IMR-90 (cell line): ENCODE measurements around the gene SLC29A3. TPM values are rescaled to one million over a fixed set of nuclear protein-coding genes. Genes with fewer than 3 reads are reported as not detected.

ENCODE experiments used
- ATAC-seq: fragments of 200-7000 bp; cut with Tn5 transposase; 2 replicates; pipeline ENCODE4 v1.9.1; 2020; ENCODE audit warnings: low read depth, mild to moderate bottlenecking, moderate library complexity
- BruUV-seq: library from RNA; stranded (reverse); fragments of 400-500 nt; replicated peaks from 2 replicates; lab custom pipeline; 2021; lab: Mats Ljungman, UMichigan
- CTCF ChIA-PET: fragments of 300-600 bp; formaldehyde crosslinking; extraction: SDS; loops from one replicate; lab custom pipeline; 2021; ENCODE audit warnings: antibody characterized with exemption; lab: Yijun Ruan, JAX
- POLR2A ChIA-PET: fragments of 300-600 bp; sonication (Branson Sonifier 250); formaldehyde crosslinking; loops from one replicate; lab custom pipeline; 2022; ENCODE audit warnings: antibody characterized with exemption; ENCODE audit not compliant: unreplicated experiment; lab: Charles Lee
- DNase-seq: peaks from one replicate; pipeline ENCODE4 v3.0.0; 2013
- H2AFZ ChIP-seq: replicated peaks from 2 replicates; pipeline ENCODE3; 2013; ENCODE audit warnings: low read length, mild to moderate bottlenecking; ENCODE audit not compliant: poor library complexity
- H2AK5ac ChIP-seq: 2 replicates; pipeline ENCODE4 v1.6.1; 2013; ENCODE audit warnings: low read depth, low read length, inconsistent platforms
- H2AK9ac ChIP-seq: replicated peaks from 2 replicates; pipeline ENCODE3; 2013; ENCODE audit warnings: mild to moderate bottlenecking, low read depth, low read length, moderate library complexity; ENCODE audit not compliant: poor library complexity
- H2BK120ac ChIP-seq: 2 replicates; pipeline ENCODE4 v1.6.1; 2013; ENCODE audit warnings: low read depth, low read length, inconsistent platforms
- H2BK15ac ChIP-seq: 3 replicates; pipeline ENCODE4 v1.6.1; 2013; ENCODE audit warnings: low read depth, low read length, inconsistent platforms
- H2BK20ac ChIP-seq: 2 replicates; pipeline ENCODE4 v1.6.1; 2013; ENCODE audit warnings: low read depth, mild to moderate bottlenecking, inconsistent platforms, low read length, moderate library complexity
- H2BK5ac ChIP-seq: 2 replicates; pipeline ENCODE4 v1.6.1; 2013; ENCODE audit warnings: mild to moderate bottlenecking, low read depth, low read length, inconsistent platforms; ENCODE audit not compliant: poor library complexity, severe bottlenecking
- H3K14ac ChIP-seq: replicated peaks from 2 replicates; pipeline ENCODE4 v1.6.1; 2013; ENCODE audit warnings: low read depth, low read length, inconsistent platforms
- H3K18ac ChIP-seq: 2 replicates; pipeline ENCODE4 v1.6.1; 2013; ENCODE audit warnings: low read depth, low read length, control low read depth
- H3K23ac ChIP-seq: 2 replicates; pipeline ENCODE4 v1.6.1; 2013; ENCODE audit warnings: low read depth, low read length, inconsistent platforms
- H3K27ac ChIP-seq: 2 replicates; pipeline ENCODE4 v1.5.1; 2013; ENCODE audit warnings: mild to moderate bottlenecking, control low read depth, low read length; ENCODE audit not compliant: insufficient read depth
- H3K27me3 ChIP-seq: 2 replicates; pipeline ENCODE4 v1.6.1; 2013; ENCODE audit warnings: low read length; ENCODE audit not compliant: control insufficient read depth, insufficient read depth
- H3K36me3 ChIP-seq: 2 replicates; pipeline ENCODE4 v1.6.1; 2013; ENCODE audit warnings: low read length, mixed read lengths; ENCODE audit not compliant: control insufficient read depth, insufficient read depth
- H3K4ac ChIP-seq: 2 replicates; pipeline ENCODE4 v1.6.1; 2013; ENCODE audit warnings: low read depth, low read length, inconsistent platforms
- H3K4me1 ChIP-seq: 2 replicates; pipeline ENCODE4 v1.6.1; 2013; ENCODE audit warnings: low read length, mixed read lengths; ENCODE audit not compliant: control insufficient read depth, insufficient read depth
- H3K4me2 ChIP-seq: 2 replicates; pipeline ENCODE4 v1.6.1; 2013; ENCODE audit warnings: low read depth, mild to moderate bottlenecking, control low read depth, low read length, moderate library complexity
- H3K4me3 ChIP-seq: 2 replicates; pipeline ENCODE4 v1.5.1; 2013; ENCODE audit warnings: low read depth, mild to moderate bottlenecking, control low read depth, low read length, moderate library complexity; ENCODE audit not compliant: insufficient read depth
- H3K56ac ChIP-seq: 2 replicates; pipeline ENCODE4 v1.6.1; 2013; ENCODE audit warnings: low read length, inconsistent platforms; ENCODE audit not compliant: insufficient read depth; ENCODE audit errors: extremely low read depth
- H3K79me1 ChIP-seq, 2 experiments: 2 replicates each; pipeline ENCODE4 v1.6.1; 2013; ENCODE audit warnings: low read length in 2 of 2, inconsistent platforms in 1 of 2, low read depth in 1 of 2
- H3K9ac ChIP-seq: 2 replicates; pipeline ENCODE4 v1.6.1; 2013; ENCODE audit warnings: low read depth, low read length, control low read depth
- H3K9me1 ChIP-seq: 2 replicates; pipeline ENCODE4 v1.6.1; 2013; ENCODE audit warnings: low read length, inconsistent platforms; ENCODE audit not compliant: insufficient read depth
- H3K9me3 ChIP-seq: 2 replicates; pipeline ENCODE4 v1.6.1; 2013; ENCODE audit warnings: low read length; ENCODE audit not compliant: control insufficient read depth, insufficient read depth
- H4K20me1 ChIP-seq: 2 replicates; pipeline ENCODE4 v1.6.1; 2013; ENCODE audit warnings: low read length, inconsistent platforms; ENCODE audit not compliant: insufficient read depth
- H4K5ac ChIP-seq: 2 replicates; pipeline ENCODE4 v1.6.1; 2013; ENCODE audit warnings: mild to moderate bottlenecking, low read depth, low read length, control low read depth
- H4K8ac ChIP-seq, 2 experiments: 2 replicates each; pipeline ENCODE4 v1.6.1; 2013; ENCODE audit warnings: low read depth in 2 of 2, low read length in 2 of 2, control low read depth in 1 of 2, inconsistent platforms in 1 of 2
- H4K91ac ChIP-seq: 2 replicates; pipeline ENCODE4 v1.6.1; 2013; ENCODE audit warnings: low read depth, low read length, inconsistent platforms; ENCODE audit not compliant: insufficient read depth
- MAFK ChIP-seq: IDR thresholded peaks from 2 replicates; pipeline ENCODE4 v1.6.1; 2012; ENCODE audit warnings: low read depth, low read length, improper control_type of control experiment
- MXI1 ChIP-seq: IDR thresholded peaks from 2 replicates; pipeline ENCODE4 v1.6.1; 2012; ENCODE audit warnings: low read depth, mild to moderate bottlenecking, low read length, moderate library complexity, borderline replicate concordance
- NFE2L2 ChIP-seq: fragments of 150-350 bp; IDR thresholded peaks from 2 replicates; pipeline ENCODE4 v1.6.1; 2016; ENCODE audit warnings: low read depth, mild to moderate bottlenecking, low read length
- WGBS, 2 experiments: methylation state at CpG; one replicate each; pipeline versions ENCODE4 v1.1.5 to v1.1.7; 2013; ENCODE audit warnings: missing lambda C conversion rate in 2 of 2; ENCODE audit not compliant: insufficient read length in 1 of 2; ENCODE audit errors: extremely low coverage in 2 of 2; 5-methylcytosine and 5-hydroxymethylcytosine counted together
- dilution Hi-C: fragments of 300-500 bp; cut with HindIII; formaldehyde crosslinking; loops from one replicate; pipeline ENCODE4 v1.14.3; 2018; ENCODE audit warnings: low sequenced_read_pairs; ENCODE audit not compliant: unreplicated experiment
- in situ Hi-C: fragments of 300-500 bp; cut with MboI; formaldehyde crosslinking; loops from 3 replicates; pipeline ENCODE4 v1.14.3; 2019; ENCODE audit warnings: low sequenced_read_pairs, inconsistent platforms, mixed read lengths
- intact Hi-C: fragments of 100-400 bp; cut with micrococcal nuclease; formaldehyde crosslinking; loops from 2 replicates; pipeline ENCODE4 v1.10.0; 2022
- polyA plus RNA-seq, 3 experiments: library from polyadenylated mRNA; depleted of rRNA; stranded (reverse); fragments of >200 nt; gene quantifications; 2 replicates each; pipeline ENCODE4 v1.2.3, GENCODE V29; 2012; ENCODE audit warnings: low replicate concordance in 1 of 3
- total RNA-seq: library from RNA; depleted of rRNA; stranded (reverse); fragments of >200 nt; gene quantifications from 2 replicates; pipeline ENCODE4 v1.2.3, GENCODE V29; 2012
- TF ChIP-seq, protein P1 (sequence below): fragments of 150-350 bp; IDR thresholded peaks from 2 replicates; pipeline ENCODE4 v1.6.1; 2017; ENCODE audit warnings: mild to moderate bottlenecking, antibody characterized with exemption, low read length, low read depth

SLC29A3 gene
- total and polyA plus RNA-seq, 2 of the 4 experiments (the other 2 are of a cell fraction) = 0.72 to 3.0 TPM

DNA sequence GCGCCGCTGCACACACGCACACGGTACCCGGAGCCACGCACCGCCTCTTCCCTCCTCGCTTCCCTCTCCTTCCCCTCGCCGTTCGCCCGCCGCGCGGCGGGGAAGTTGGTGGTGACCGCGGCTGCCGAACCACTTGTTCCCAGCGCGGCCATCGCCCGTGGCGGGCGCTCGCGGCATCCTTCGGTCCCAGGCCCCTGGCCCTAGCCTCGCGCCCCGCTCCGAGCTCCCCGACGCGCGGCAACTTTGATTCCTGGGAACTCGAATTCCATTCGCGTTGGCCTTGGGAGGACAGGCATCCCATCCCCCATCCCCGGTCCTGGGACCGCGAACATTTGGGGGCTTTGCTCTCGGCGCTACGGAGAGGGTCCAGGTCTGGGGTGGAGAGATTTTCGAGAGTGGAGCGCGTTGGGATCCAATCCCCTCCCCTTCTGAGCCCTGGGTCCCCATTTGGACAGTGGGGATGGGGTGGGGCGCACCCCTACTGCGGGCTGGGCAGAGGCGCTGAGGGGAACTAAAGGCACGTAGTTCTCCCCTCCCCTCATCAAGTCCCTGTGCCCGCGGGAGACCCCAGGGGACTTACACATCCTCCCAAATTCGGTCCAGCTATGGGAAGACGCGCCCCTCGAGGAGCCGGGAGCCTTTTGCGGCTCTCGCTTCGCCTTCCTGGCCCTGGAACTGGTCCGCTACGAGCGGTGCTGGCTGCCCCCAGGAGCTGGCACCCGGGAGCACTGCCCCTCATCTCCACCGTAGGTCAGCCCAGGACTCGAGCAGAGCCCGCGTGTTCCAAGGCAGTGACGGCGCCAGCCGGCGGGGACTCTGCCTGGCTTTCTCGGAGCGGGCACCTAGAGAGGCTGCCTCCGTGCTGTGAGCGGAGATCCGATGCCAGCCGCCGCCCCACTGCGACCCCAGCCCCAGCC lies 78.5 kb downstream of the SLC29A3 start:
- H2AK5ac ChIP-seq = no peak overlapping the region
- intact Hi-C loops = no loop called here
- H3K23ac ChIP-seq = no peak overlapping the region
- H4K5ac ChIP-seq = no peak overlapping the region
- no peak overlapping the region for H2AFZ ChIP-seq
- dilution Hi-C loops = no loop called here
- no peak overlapping the region for H3K14ac ChIP-seq
- no peak overlapping the region for H3K18ac ChIP-seq
- no peaks in the 10 kb centered on the region for H3K9me1 ChIP-seq
- no peaks in the 10 kb centered on the region for H3K9me3 ChIP-seq
- CTCF ChIA-PET = no interaction called here
- TF ChIP-seq NFE2L2 (no peak), MAFK (no peak), MXI1 (no peak)
- TF ChIP-seq, protein P1, sequence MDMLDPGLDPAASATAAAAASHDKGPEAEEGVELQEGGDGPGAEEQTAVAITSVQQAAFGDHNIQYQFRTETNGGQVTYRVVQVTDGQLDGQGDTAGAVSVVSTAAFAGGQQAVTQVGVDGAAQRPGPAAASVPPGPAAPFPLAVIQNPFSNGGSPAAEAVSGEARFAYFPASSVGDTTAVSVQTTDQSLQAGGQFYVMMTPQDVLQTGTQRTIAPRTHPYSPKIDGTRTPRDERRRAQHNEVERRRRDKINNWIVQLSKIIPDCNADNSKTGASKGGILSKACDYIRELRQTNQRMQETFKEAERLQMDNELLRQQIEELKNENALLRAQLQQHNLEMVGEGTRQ = no peak
- DNase-seq (no peak), ATAC-seq (no peak)
- no peaks in the 10 kb centered on the region for H4K20me1 ChIP-seq
- H3K27ac ChIP-seq = no peak overlapping the region
- no peaks in the 10 kb centered on the region for H3K79me1 ChIP-seq
- no peaks in the 10 kb centered on the region; the same call in 1 of the 2 replicates for H3K4me1 ChIP-seq
- no peak overlapping the region for H2BK15ac ChIP-seq
- H2BK120ac ChIP-seq = no peak overlapping the region
- H2BK20ac ChIP-seq = no peak overlapping the region
- no peak overlapping the region for H2BK5ac ChIP-seq
- in situ Hi-C loops = no loop called here
- H3K9ac ChIP-seq = no peak overlapping the region
- no peak overlapping the region for H3K4ac ChIP-seq
- H3K4me2 ChIP-seq = no peak overlapping the region
- H4K91ac ChIP-seq = no peak overlapping the region
- WGBS, 2 experiments = 3% methylated on average over 30 of the region's 82 CpGs; no CpG with 5 or more reads in 1 of the 2 experiments
- no peak overlapping the region for H3K4me3 ChIP-seq
- no peak overlapping the region for H2AK9ac ChIP-seq
- no peaks in the 10 kb centered on the region for H3K36me3 ChIP-seq
- H3K56ac ChIP-seq = no peak overlapping the region
- no TSS peak for BruUV-seq
- peaks cover 77% of the 10 kb centered on the region for H3K27me3 ChIP-seq
- POLR2A ChIA-PET = no interaction called here
- H4K8ac ChIP-seq = no peak overlapping the region
